ENCODE results near the gene BET1L.

Gene BET1L

DNA sequence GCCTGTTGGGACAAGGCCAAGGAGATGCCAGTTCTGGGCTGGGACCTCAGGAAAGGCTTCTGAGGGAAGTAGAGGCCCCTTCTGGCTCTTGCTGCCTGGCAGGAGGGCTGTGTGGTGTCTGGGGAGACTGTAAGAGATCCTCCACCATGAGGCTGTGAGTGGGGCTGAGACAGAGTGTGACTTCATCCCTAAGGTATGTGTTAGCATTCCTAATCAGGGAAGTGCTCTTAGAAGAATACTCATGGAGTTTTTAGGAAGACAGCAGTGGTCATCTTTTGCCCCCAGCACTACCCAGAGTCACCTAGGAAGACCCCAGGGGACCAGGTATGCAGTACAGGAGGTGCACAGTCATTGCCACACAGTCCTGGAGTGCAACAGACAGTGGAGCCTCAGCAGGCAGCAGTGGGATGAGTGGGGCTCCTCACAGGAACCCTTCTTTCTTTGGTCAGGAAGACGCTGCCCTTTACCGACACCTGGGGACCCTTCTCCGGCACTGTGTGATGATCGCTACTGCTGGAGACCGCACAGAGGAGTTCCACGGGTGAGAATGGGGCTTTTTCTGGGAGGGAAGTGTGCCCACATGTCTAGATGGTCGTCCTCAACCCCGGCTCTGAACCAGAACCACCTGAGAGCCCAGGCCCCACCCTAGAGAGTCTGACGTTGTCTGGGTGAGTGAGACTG, 3.1 kb upstream of the BET1L start:
- DNase-seq (ENCODE audit: low read depth in 3 of 3), result no peak

GRCh38 chr11:209275-210121, 2.3 kb upstream of the BET1L start:
- DNase-seq (ENCODE audit: low read depth in 3 of 3), result no peak

DNA sequence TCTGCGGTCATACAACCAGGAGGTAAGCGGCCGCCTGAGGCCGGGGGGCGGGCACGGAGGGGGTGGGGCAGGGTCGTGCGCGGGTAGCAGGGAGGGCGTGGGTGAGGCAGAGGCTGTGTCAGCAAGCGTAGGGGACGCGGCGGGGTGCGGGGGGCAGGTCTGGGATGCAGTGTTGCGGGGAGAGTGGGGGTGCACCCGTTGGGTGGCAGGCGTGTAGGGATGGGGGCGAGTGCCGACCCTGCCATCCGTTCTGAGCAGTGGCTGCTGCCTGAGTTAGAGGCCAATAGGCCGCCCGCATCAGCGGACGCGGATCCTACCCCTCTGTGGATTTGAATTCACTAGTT, 1.7 kb upstream of the BET1L start:
- DNase-seq (ENCODE audit: low read depth in 3 of 3), result peak in 1 of 3 experiments; percentile 47

DNA sequence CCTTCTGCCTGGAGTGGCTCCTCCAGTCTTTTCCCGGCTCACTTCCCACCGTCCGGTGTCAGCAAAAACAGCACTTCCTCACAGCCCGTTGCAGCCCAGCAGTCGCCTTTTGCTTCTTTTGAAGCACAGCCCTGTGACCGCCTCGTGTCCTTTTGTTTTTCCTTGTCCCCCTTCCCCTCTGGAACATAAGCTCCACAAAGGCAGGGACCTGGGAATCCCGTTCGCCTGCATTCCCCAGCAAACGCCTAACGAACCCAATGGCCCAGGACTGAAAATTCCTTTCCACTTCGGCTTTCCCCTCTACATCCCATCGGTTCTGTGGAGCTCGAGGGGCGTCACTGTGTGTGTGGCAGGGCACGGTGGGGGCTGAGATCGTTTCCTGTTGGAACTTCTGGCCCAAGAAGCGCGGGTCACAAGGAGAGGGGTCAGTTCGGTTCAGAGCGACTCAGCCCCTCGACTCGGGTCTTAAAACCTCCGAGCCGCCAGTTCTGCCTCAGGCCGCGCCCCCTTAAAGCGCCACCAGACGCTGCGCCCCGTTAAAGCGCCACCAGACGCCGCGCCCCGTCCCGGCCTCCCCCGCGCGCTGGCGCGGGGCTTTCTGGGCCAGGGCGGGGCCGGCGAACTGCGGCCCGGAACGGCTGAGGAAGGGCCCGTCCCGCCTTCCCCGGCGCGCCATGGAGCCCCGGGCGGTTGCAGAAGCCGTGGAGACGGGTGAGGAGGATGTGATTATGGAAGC, 1.1 kb upstream of the BET1L start:
- peak; percentile 59 to 68 (median 66) for DNase-seq (ENCODE audit: low read depth in 3 of 3)

DNA sequence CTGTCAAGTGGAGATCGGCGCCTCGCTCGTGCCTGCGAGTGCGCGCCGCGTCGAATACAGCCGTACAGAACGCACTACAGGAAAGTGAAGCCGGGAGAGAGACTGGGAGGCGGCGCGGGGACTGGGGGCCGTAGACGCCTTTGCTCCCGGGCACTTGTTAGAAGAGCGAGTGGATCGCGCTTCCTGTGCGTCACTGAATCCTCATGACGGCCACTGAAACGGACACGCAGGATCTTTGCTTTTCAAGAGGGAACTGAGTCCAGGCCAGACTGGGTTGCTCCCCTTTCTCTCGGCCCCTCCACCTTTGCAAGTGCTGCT, 623 bp upstream of the BET1L start:
- no peak for DNase-seq (ENCODE audit: low read depth in 3 of 3)

- DNase-seq (ENCODE audit: low read depth in 3 of 3), result no peak
Observed at GRCh38 chr11:206526-207207, 532 bp downstream of the BET1L start.

GRCh38 chr11:206002-206384, 1.2 kb downstream of the BET1L start:
- no peak for DNase-seq (ENCODE audit: low read depth in 3 of 3)

- no peak for DNase-seq (ENCODE audit: low read depth in 3 of 3)
Observed at GRCh38 chr11:205221-206001, 1.8 kb downstream of the BET1L start.

DNA sequence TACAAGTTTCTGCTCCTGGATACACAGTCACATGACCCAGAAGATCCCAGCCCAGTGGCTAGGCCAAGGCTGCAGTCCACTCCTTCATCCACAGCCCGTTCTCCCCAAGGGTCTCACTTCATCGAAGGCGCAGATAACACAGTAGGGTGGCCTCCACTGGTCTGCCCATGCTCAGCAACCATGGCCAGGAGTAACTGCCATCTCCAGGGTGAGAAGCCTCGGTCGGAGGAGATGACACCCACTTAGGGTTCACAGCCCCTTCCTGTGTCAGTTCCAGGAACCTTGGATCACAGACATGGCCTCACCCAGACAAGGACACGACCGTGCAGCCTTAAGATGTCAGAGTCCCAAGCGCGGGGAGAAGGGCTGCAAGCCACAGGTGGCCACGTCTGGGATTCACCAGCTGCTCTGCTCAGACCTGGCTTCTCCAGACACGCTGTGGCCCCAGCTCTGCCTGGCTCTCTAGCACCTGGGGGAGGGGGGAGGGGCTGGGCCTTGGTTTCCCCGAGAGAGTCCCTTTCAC, 2.6 kb downstream of the BET1L start:
- DNase-seq (ENCODE audit: low read depth in 3 of 3), result no peak

DNA sequence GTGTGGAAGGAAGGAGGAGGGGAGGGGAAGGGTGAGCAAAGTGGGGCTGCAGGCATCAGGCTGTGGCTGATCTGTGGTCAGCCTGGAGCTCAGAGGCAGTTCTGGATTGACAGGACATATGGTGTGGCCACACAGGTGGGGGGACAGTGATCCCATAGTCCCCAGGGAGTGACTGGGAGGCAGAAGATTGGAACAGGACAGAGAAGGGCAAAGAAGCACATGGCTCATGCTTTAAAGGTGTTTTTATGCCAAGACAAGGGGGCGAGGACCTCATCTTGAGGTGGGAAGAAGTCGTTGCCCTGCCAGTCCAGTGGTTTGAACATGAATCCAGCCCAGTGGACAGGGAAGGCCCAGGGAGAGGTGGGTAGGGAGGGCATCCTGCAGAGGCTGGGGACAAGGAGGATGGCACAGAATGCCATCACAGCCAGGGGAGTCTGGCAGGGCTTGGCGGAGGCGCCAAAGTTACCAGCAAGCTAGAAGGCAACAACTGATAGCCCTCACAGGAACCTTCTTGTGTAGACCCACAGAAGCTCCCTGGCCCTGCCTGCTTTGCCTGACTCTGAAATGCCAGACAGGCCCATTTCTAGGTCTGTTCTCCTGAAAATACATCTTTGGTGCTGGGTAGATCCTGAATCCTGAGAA, 3.1 kb downstream of the BET1L start:
- DNase-seq (ENCODE audit: low read depth in 3 of 3), result no peak

DNA sequence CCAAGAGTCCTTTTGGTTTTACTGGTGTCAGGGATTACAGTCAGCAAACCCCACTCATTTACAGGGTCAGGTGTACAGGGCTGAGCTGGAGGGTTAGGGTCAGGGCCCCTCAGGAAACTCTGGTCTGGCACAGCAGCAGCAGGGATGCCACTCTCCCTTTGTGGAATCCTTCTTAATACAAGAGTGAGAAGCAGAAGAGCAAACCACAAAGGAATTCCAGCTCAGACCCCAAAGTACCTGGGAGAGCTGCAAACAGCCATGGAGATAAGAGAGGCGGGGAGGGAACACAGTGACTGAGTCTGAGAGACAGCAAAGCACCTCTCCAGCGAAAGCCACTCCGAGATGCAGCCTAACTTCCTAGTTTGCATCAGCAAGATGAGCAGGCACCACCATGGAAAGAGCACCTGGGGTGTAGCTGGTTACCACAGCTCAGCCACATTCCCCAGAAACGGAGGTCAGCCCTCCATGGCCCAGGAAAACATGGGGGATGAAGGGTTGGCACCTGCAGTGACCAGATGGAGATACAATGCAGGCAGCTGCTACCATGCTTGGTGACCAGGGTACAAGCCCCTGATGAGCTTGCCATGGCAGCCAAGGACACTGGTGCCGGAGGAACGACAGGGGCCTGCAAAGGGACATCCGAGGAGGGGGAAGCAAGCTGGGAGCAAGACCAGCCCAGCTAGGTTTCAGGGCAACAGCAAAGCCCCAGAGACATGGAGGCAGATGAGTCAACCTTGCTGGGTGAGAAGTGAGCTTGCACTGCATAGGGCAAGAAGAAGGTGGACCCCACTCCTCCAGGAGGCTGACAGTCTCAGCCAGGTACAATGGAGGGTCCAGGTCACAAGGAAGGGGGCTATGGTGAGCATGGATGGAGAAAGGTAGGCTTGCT, 3.9 kb downstream of the BET1L start:
- no peak for DNase-seq (ENCODE audit: low read depth in 3 of 3)

- DNase-seq (ENCODE audit: low read depth in 3 of 3), result no peak
Observed at GRCh38 chr11:202490-202889, 4.7 kb downstream of the BET1L start.

GRCh38 chr11:201966-202365, 5.2 kb downstream of the BET1L start:
- no peak for DNase-seq (ENCODE audit: low read depth in 3 of 3)

DNA sequence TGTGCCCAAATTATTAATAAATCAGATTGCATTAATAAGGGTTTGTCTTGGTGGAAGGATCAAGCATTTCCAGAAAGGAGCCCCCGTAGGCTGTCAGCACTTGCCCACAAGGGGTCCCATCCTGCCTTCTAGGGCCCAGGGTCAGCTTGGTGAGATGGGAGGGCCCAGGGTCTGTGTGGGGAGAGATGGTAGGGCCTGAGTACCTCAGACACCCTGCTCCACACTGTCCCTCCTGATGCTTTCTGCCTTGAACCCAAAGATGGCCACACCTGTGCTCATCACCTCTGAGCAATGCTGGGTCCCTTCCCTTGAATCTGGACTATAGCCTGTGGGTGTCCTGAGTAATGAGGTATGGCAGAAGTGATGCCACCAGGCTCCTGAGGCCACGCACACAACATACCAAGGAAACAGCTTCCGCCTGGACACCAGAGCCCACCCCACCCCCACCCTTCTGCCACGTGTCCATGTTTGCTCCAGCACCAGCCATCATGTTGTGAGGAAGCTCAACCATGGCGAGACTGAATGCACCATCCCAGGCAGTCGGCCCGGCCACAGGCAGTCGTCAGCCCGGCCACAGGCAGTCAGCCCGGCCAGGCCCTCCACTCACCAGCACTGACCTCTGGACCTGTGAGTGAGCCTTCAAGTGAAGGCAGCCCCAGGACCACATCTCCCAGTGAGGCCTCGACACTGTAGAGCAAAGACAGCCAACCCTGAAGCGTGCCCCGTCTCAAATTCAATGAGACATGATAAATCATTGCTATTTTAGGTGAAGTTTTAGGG, 6.8 kb downstream of the BET1L start:
- DNase-seq (ENCODE audit: low read depth in 3 of 3), result no peak

DNA sequence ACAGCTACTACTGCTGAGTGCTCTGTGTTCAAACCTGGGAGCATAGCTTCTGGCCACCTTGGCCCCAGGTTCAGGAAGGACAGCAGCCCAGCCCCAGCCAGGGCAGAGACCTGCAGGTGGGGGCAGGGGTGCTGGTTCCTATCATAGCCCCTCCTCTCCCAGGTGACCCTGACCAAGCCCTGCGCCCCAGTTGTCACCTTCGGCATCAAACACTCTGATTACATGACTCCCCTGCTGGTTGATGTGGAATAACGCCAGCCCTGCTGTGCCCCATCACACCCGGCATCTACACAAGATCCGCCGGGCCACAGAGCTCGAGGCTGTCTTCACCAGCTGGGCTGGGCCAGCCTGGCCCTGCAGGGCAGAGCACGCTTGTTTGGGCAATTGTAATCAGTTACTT, 7.4 kb downstream of the BET1L start:
- DNase-seq (ENCODE audit: low read depth in 3 of 3), result no peak

- no peak for DNase-seq (ENCODE audit: low read depth in 3 of 3)
Observed at GRCh38 chr11:199004-199581, 8.1 kb downstream of the BET1L start.

- DNase-seq (ENCODE audit: low read depth in 3 of 3), result no peak
Observed at GRCh38 chr11:198236-198806, 8.9 kb downstream of the BET1L start.

DNA sequence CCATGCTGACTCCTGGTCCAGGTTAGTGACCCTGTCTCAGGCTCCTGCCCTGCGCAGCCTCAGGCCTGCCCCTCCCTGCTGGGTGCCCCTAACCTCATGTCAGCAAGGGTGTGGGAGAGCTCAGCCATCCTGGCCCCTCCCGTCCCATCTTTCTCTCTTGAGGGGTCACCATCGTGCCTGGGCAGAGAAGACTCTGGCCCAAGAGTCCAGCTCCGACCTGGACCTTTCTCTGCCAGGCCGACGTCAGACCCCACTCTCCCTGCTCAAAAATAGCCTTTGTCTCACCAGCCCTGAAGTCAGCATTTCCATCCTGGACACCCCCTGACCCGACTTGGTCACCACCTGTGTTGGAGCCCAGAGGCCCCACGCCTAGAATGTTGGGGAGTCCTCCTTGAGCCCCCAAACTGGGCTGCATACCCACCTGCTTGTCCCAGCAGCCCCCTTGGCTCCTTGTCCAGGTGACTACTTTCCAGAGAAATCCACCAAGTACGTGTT, 9.4 kb downstream of the BET1L start:
- no peak for DNase-seq (ENCODE audit: low read depth in 3 of 3)
